Measurements from ENCODE around the gene MGAT3. TPM values are rescaled to one million over a fixed set of nuclear protein-coding genes. Genes with fewer than 3 reads are reported as not detected.

The MGAT3 gene
- total RNA-seq, 2 experiments from 2014 or later: 16.3 to 44.3 TPM

- TF ChIP-seq EZH2phosphoT487 (IDR thresholded peaks at IDR 0.05; ENCODE audit: borderline replicate concordance, low read depth, low read length) (no peak), CTCF (conservative IDR thresholded peaks at IDR 0.05; ENCODE audit: low read length) (no peak)
- Histone ChIP-seq H3K9me2 (ENCODE audit: insufficient read depth, low read length) (no peaks in the 10 kb centered on the region), H3K79me2 (ENCODE audit: insufficient read depth, low read depth, low read length) (peaks cover 67% of the 10 kb centered on the region; the same call in 1 of the 2 replicates), H4K20me1 (ENCODE audit: insufficient read depth, low read length) (no peaks in the 10 kb centered on the region), H3K4me1 (ENCODE audit: insufficient read depth, low read length, poor library complexity, severe bottlenecking) (peaks cover 100% of the 10 kb centered on the region), H3K4me3 (ENCODE audit: low read depth, low read length, poor library complexity, severe bottlenecking) (peak overlapping the region; percentile 57), H3K36me3 (ENCODE audit: insufficient read depth, low read length) (peaks cover 46% of the 10 kb centered on the region; the same call in 1 of the 2 replicates), H3K4me2 (ENCODE audit: low read length) (peak overlapping the region; percentile 76), H3K27ac (ENCODE audit: low read depth, low read length, poor library complexity, severe bottlenecking) (peak overlapping the region; percentile 93), H2AFZ (ENCODE audit: low read length) (no peak overlapping the region), H3K9me3 (ENCODE audit: low read length) (no peaks in the 10 kb centered on the region)
- ChIA-PET CTCF (ENCODE audit: unreplicated experiment) (no interaction called here), POLR2A (no interaction called here)
- intact Hi-C loops (cut with micrococcal nuclease; ENCODE audit: unreplicated experiment): no loop called here
- no TSS peak for BruUV-seq (replicated peaks)
- no peak for DNase-seq (ENCODE audit: low spot score)
These were observed 9.6 kb downstream of the MGAT3 start for GRCh38 chr22:39466228-39467006.

GRCh38 chr22:39467390-39467895, 10.6 kb downstream of the MGAT3 start:
- ChIA-PET CTCF (ENCODE audit: unreplicated experiment) (interaction anchor here (0.6 kb wide), 1 partner anchor 8 kb away, joined by 3 read pairs; no protein-coding TSS in a partner anchor), POLR2A (no interaction called here)
- no peaks in the 10 kb centered on the region for H3K9me2 ChIP-seq (ENCODE audit: insufficient read depth, low read length)
- no peaks in the 10 kb centered on the region for H4K20me1 ChIP-seq (ENCODE audit: insufficient read depth, low read length)
- H3K36me3 ChIP-seq (ENCODE audit: insufficient read depth, low read length): peaks cover 41% of the 10 kb centered on the region; the same call in 1 of the 2 replicates
- no TSS peak for BruUV-seq (replicated peaks)
- H2AFZ ChIP-seq (ENCODE audit: low read length): no peak overlapping the region
- TF ChIP-seq CTCF (conservative IDR thresholded peaks at IDR 0.05; ENCODE audit: low read length) (no peak), EZH2phosphoT487 (IDR thresholded peaks at IDR 0.05; ENCODE audit: borderline replicate concordance, low read depth, low read length) (no peak)
- H3K4me2 ChIP-seq (ENCODE audit: low read length): peak overlapping the region; percentile 76
- peak overlapping the region; percentile 93 for H3K27ac ChIP-seq (ENCODE audit: low read depth, low read length, poor library complexity, severe bottlenecking)
- peaks cover 100% of the 10 kb centered on the region for H3K4me1 ChIP-seq (ENCODE audit: insufficient read depth, low read length, poor library complexity, severe bottlenecking)
- no peaks in the 10 kb centered on the region for H3K9me3 ChIP-seq (ENCODE audit: low read length)
- H3K79me2 ChIP-seq (ENCODE audit: insufficient read depth, low read depth, low read length): peaks cover 56% of the 10 kb centered on the region; the same call in 1 of the 2 replicates
- intact Hi-C loops (cut with micrococcal nuclease; ENCODE audit: unreplicated experiment): no loop called here
- DNase-seq (ENCODE audit: low spot score): no peak
- peak overlapping the region; percentile 57 for H3K4me3 ChIP-seq (ENCODE audit: low read depth, low read length, poor library complexity, severe bottlenecking)

All from OCI-LY7 (cell line).